Epithelial cell of proximal tubule (primary cell): ENCODE data around the gene OLFML3. TPM values are rescaled to one million over a fixed set of nuclear protein-coding genes. Genes with fewer than 3 reads are reported as not detected.

Experiments used
- DNase-seq: peaks from one replicate; pipeline ENCODE4 v3.0.0-alpha.2; 2011; ENCODE audit warnings: low read depth
- H3K4me3 ChIP-seq: 2 replicates; pipeline ENCODE4 v1.5.1; 2011; ENCODE audit warnings: low read depth, mild to moderate bottlenecking, low read length
- total RNA-seq: library from RNA; depleted of rRNA; stranded (reverse); fragments of >200 nt; gene quantifications from 2 replicates; pipeline ENCODE4 v1.2.3, GENCODE V29; 2015
- TF ChIP-seq, protein P1 (sequence below): conservative IDR thresholded peaks from 2 replicates; pipeline ENCODE4 v1.5.1; 2012; ENCODE audit warnings: low read depth, mild to moderate bottlenecking, low read length

The OLFML3 gene
- total RNA-seq, 1 donor from 2014 or later, result 0.12 TPM

GRCh38 chr1:113991467-113991997 is 12.3 kb downstream of the OLFML3 start:
- H3K4me3 ChIP-seq, result no peak overlapping the region
- TF ChIP-seq, protein P1, sequence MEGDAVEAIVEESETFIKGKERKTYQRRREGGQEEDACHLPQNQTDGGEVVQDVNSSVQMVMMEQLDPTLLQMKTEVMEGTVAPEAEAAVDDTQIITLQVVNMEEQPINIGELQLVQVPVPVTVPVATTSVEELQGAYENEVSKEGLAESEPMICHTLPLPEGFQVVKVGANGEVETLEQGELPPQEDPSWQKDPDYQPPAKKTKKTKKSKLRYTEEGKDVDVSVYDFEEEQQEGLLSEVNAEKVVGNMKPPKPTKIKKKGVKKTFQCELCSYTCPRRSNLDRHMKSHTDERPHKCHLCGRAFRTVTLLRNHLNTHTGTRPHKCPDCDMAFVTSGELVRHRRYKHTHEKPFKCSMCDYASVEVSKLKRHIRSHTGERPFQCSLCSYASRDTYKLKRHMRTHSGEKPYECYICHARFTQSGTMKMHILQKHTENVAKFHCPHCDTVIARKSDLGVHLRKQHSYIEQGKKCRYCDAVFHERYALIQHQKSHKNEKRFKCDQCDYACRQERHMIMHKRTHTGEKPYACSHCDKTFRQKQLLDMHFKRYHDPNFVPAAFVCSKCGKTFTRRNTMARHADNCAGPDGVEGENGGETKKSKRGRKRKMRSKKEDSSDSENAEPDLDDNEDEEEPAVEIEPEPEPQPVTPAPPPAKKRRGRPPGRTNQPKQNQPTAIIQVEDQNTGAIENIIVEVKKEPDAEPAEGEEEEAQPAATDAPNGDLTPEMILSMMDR, result no peak
- no peak for DNase-seq

DNA sequence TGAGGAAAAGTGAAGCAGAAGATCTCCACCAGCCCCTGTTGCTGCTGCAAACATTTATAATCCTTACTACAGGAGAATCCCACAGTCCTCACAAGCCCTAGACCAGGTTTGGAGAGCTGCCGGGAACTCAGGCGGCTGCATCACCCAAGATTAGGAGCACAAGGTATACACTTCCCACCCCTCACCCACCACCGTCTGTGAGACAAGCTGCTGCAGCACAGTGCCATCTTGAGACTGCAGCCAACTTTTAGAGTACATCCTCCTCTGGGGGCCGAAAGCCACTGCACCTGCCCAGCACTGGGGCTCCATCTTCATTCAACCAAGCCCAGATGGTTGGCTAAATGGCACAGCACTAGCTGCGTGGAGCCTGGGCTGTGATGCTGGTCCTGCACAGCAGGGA is 13.8 kb downstream of the OLFML3 start:
- no peak overlapping the region for H3K4me3 ChIP-seq
- TF ChIP-seq, protein P1, result no peak
- no peak for DNase-seq

DNA sequence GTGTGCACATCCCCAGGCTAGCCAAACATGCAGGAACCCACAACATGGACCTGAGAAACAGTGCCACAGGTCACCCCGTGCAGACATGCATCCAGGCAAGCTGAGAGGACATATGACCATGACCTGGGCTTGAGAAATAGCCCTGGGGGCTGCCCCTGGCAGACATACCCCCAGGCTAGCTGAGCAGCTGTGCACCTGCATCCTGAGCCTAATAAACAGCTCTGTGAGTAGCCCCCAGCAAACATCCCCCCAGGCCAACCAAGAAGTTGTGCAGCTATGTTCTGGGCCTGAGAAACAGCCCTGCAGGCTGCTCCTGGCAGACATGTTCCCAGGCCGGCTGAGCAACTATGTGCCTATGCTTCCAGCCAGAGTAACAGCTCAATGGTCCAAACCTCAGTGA is 14.5 kb downstream of the OLFML3 start:
- no peak for DNase-seq
- TF ChIP-seq, protein P1, result no peak
- no peak overlapping the region for H3K4me3 ChIP-seq

DNA sequence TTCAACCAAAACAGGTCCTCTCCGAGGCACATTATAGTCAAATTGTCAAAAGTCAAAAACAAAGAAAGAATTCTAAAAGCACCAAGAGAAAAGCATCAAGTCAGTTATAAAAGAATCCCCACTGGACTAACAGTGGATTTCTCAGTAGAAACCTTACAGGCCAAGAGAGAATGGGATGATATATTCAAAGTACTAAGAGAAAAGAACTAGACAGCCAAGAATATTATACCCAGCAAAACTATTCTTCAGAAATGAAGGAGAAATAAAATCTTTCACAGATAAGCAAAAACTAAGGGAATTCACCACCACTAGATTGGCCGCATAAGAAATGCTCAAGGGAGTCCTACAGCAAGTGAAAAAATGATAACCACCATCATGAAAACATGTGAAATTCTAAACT is 16.1 kb downstream of the OLFML3 start:
- no peak for DNase-seq
- TF ChIP-seq, protein P1, result no peak
- no peak overlapping the region for H3K4me3 ChIP-seq

- TF ChIP-seq, protein P1, result no peak
- DNase-seq, result no peak
- no peak overlapping the region for H3K4me3 ChIP-seq
Observed at GRCh38 chr1:113998361-113998760, 19.1 kb downstream of the OLFML3 start.

GRCh38 chr1:113999233-113999632 is 20.0 kb downstream of the OLFML3 start:
- TF ChIP-seq, protein P1, result no peak
- no peak for DNase-seq
- no peak overlapping the region for H3K4me3 ChIP-seq

DNA sequence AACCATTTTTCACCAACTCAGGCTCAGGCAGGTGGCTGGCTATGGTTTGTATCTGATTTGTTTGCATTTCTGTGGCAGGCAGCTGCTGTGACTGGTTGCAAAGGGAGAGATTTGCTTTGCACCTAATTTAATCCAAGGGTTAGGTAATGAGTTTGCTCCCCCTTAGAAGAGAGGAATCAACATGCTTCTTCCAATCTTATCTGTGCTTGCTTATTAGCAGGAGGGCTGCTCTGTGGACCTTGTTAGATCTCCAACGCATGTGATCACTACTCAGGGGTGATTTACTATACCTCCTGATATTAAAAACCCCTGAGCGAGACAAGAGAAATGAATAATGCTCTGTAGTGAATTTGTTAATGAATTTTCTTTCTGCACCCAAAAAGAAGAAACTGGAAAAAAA is 20.5 kb downstream of the OLFML3 start:
- TF ChIP-seq, protein P1, result no peak
- DNase-seq, result no peak
- H3K4me3 ChIP-seq, result no peak overlapping the region
